ENCODE data around the gene MDK.

The MDK gene

DNA sequence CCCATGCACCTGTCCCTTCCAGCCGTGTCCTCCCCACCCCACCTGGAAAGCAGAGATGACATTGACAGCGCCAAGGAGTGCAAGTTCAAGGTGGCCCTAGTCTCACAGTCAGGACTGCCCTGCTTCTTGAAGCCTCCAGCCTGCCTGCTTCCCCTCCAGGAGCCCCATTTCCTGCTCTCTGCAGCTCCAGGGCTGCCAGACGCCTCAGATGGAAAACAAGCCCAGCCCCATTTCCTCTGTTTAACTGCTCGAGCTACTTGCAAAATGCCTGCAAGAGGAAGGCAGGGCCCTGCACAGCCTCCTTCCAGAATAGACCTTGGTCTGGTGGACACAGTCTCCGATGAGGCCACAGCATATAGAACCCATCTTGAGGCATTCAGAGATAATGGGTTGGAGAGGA is 39.2 kb upstream of the MDK start:
- Mint-ChIP-seq H3K9me3 (no peaks in the 10 kb centered on the region), H3K27me3 (ENCODE audit: low read depth) (peaks cover 4% of the 10 kb centered on the region), H3K36me3 (ENCODE audit: low read depth) (peaks cover 4% of the 10 kb centered on the region), H3K4me1 (ENCODE audit: low read depth) (peaks cover 52% of the 10 kb centered on the region), H3K27ac (no peak overlapping the region), H3K4me3 (no peak overlapping the region)

DNA sequence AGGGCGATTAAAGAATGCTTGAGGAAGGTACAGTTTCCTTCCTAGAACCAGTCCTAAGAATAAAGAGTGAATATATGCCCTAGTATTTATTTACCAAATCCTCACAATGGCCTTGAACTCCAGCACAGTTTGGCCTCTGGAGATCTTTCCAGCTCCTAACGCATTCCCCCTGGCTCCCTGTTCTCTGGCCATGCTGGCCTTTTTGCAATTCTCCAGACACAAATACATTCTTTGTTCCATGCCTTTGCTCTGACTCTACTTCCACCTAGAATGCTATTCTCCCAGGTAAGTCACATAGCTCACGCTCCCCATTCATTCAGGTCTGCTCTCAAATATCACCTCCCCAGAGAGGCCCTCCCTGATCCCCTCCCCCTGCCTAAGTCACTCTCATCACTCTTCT is 37.9 kb upstream of the MDK start:
- Mint-ChIP-seq H3K27ac (no peak overlapping the region), H3K9me3 (no peaks in the 10 kb centered on the region), H3K4me3 (no peak overlapping the region), H3K4me1 (ENCODE audit: low read depth) (peaks cover 51% of the 10 kb centered on the region), H3K27me3 (ENCODE audit: low read depth) (peaks cover 2% of the 10 kb centered on the region), H3K36me3 (ENCODE audit: low read depth) (peaks cover 4% of the 10 kb centered on the region)

DNA sequence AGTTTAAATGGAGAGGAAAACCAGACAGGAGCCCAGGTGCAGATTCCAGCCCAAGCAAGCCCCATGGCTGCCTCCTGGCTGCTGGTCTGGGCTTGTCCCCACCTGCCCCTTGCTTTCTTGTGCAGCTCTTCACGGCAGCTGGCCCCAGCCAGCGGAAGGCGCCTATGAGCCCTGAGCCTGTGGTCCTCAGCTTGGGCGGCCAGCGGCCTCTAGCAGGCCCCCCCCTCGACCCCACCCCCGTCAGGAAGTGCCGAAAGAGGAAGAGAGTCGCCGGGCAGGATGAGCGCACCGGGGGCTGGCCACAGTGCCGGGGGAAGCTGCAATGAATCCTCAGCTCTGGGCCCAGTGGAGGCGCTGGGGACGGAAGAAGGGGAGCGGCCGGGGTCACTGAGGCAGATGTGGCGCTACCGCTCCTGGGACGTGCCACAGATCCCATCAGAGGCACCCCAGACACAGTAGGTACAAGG is 36.3 kb upstream of the MDK start:
- Mint-ChIP-seq H3K36me3 (ENCODE audit: low read depth) (peaks cover 13% of the 10 kb centered on the region), H3K27me3 (ENCODE audit: low read depth) (no peaks in the 10 kb centered on the region), H3K9me3 (no peaks in the 10 kb centered on the region), H3K4me3 (peak overlapping the region; percentile 90), H3K27ac (peak overlapping the region; percentile 49), H3K4me1 (ENCODE audit: low read depth) (peaks cover 60% of the 10 kb centered on the region)

- Mint-ChIP-seq H3K36me3 (ENCODE audit: low read depth) (peaks cover 13% of the 10 kb centered on the region), H3K27ac (peak overlapping the region; percentile 85), H3K27me3 (ENCODE audit: low read depth) (no peaks in the 10 kb centered on the region), H3K9me3 (no peaks in the 10 kb centered on the region), H3K4me3 (peak overlapping the region; percentile 90), H3K4me1 (ENCODE audit: low read depth) (peaks cover 63% of the 10 kb centered on the region)
These were observed 35.5 kb upstream of the MDK start for GRCh38 chr11:46345881-46346484.

GRCh38 chr11:46346886-46347636 is 34.4 kb upstream of the MDK start, which contains the start of gene DGKZ:
TSS of gene DGKZ (plus strand) at chr11:46347463. CDS start at chr11:46347660, 197 bp downstream.
- H3K27ac Mint-ChIP-seq: peak within 1 kb of the TSS; percentile 91
- H3K4me3 Mint-ChIP-seq: peak within 1 kb of the TSS; percentile 95
- no peaks in the 10 kb centered on the region for H3K27me3 Mint-ChIP-seq (ENCODE audit: low read depth)
- H3K4me1 Mint-ChIP-seq (ENCODE audit: low read depth): peaks cover 63% of the 10 kb centered on the region
- no peaks in the 10 kb centered on the region for H3K9me3 Mint-ChIP-seq
- peaks cover 13% of the 10 kb centered on the region for H3K36me3 Mint-ChIP-seq (ENCODE audit: low read depth)

- no peaks in the 10 kb centered on the region for H3K9me3 Mint-ChIP-seq
- H3K4me1 Mint-ChIP-seq (ENCODE audit: low read depth): peaks cover 61% of the 10 kb centered on the region
- peak overlapping the region; percentile 95 for H3K4me3 Mint-ChIP-seq
- H3K27ac Mint-ChIP-seq: peak overlapping the region; percentile 91
- no peaks in the 10 kb centered on the region for H3K27me3 Mint-ChIP-seq (ENCODE audit: low read depth)
- peaks cover 15% of the 10 kb centered on the region for H3K36me3 Mint-ChIP-seq (ENCODE audit: low read depth)
These were observed 33.7 kb upstream of the MDK start for GRCh38 chr11:46347637-46348311.

DNA sequence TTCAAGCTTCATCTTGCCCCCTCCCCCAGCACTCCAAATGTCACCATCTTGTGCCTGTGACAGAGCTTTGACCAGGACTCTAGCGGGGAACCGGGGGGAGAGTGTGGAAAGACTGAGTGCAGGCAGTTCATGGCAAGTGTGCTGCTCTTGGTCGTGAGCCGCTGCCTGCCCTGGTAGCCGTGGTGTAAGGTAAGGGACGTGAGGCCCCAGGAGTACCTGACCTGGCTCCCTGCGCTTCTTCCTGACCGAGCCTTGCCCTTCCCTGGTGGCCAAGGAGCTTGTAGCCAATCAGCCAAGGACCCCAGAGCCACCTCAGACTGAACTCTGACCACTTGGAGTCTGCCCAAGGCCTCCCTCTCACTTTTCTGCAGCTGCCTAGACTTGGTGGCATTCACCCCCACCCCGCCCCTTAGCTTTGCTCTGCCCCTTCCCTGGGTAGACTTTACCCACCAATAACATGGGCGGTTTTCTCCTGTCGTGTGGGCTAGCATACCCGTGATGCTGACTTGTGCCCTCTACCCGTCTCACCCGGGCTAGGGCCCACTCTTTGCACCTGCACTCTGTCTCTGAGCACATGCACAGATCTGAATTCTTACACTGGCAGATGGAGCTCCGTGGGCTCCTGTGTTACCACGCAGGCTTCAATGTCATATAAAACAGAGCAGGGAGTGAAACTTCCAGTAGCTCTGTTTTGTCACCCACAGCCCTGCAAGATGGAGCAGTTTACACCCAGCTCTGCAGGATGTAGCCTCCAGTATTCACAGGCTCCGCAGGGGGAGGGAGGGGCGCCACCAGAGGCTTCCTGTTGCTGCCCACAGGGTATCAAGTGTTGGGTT is 32.7 kb upstream of the MDK start:
- H3K9me3 Mint-ChIP-seq: no peaks in the 10 kb centered on the region
- peaks cover 69% of the 10 kb centered on the region for H3K4me1 Mint-ChIP-seq (ENCODE audit: low read depth)
- peak overlapping the region; percentile 95 for H3K4me3 Mint-ChIP-seq

DNA sequence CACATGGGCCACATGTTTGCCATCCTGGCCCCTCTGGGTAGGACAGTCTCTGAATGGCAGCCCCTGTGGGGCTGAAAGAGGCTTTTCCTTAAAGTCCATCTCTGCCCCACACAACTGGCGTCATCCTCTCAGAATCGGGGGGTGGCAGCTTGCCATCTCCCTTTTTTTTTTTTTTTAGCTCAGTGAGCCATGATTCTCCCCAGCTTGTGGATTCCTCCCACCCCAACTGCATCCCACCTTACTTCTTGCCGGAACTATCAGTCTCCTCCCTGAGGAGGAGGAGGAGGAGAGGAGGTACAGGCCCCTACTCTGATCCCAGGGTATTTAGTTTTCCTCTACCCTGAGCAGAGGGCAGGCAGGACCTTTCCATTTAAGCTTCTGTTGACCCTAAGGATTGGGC is 30.8 kb upstream of the MDK start:
- Mint-ChIP-seq H3K27ac (no peak overlapping the region), H3K9me3 (no peaks in the 10 kb centered on the region), H3K27me3 (ENCODE audit: low read depth) (no peaks in the 10 kb centered on the region), H3K4me3 (peak overlapping the region; percentile 17), H3K4me1 (ENCODE audit: low read depth) (peaks cover 64% of the 10 kb centered on the region), H3K36me3 (ENCODE audit: low read depth) (peaks cover 18% of the 10 kb centered on the region)

More for the DNA sequence above, 32.7 kb upstream of the MDK start:
- Mint-ChIP-seq H3K36me3 (ENCODE audit: low read depth) (peaks cover 18% of the 10 kb centered on the region), H3K27ac (peak overlapping the region; percentile 91), H3K27me3 (ENCODE audit: low read depth) (no peaks in the 10 kb centered on the region)

GRCh38 chr11:46351148-46351547 is 30.3 kb upstream of the MDK start:
- no peak overlapping the region for H3K27ac Mint-ChIP-seq
- no peaks in the 10 kb centered on the region for H3K9me3 Mint-ChIP-seq
- H3K27me3 Mint-ChIP-seq (ENCODE audit: low read depth): no peaks in the 10 kb centered on the region
- peaks cover 18% of the 10 kb centered on the region for H3K36me3 Mint-ChIP-seq (ENCODE audit: low read depth)
- H3K4me1 Mint-ChIP-seq (ENCODE audit: low read depth): peaks cover 60% of the 10 kb centered on the region
- peak overlapping the region; percentile 59 for H3K4me3 Mint-ChIP-seq

GRCh38 chr11:46351606-46352005 is 29.9 kb upstream of the MDK start:
- Mint-ChIP-seq H3K4me3 (peak overlapping the region; percentile 81), H3K27ac (no peak overlapping the region), H3K27me3 (ENCODE audit: low read depth) (no peaks in the 10 kb centered on the region), H3K4me1 (ENCODE audit: low read depth) (peaks cover 59% of the 10 kb centered on the region), H3K9me3 (no peaks in the 10 kb centered on the region), H3K36me3 (ENCODE audit: low read depth) (peaks cover 19% of the 10 kb centered on the region)

DNA sequence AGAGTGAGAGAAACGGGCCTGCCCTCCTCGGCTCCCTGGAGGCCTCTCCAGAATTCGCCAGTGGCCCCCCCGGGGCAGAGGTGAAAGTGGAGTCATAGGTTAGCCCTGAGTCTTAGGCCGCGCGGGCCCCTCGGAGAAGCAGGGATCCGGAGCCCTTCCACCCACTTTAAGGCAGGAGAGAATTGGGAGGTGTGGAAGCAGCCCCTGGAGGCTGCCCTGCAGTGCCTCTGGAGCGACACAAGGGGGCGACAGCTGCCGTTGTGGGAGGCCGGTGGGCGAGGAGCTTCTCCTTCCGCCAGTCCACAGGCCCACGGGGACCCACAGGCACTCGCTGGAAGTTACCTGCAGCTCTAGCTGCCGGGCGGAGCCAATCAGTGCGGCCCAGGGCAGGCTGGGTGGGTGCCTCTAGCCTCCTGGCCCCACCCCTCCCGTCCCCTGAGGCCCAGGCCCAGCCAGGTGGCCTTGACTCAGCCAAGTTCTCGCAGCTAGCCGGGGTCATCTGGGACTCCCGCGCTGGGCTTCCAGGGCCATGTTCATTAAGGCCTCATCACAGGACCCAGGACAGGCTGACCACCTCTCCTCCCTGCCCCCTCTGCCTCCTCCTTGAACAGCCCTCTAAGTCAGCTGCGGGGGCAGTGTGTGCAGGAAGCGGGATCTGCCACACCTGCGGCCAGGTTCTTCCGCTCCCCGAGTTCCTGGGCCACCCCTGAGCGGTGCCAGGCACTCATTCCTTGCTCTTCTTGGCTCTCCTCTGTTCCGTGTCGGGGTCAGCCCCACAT is 29.2 kb upstream of the MDK start:
- H3K4me1 Mint-ChIP-seq (ENCODE audit: low read depth): peaks cover 60% of the 10 kb centered on the region
- peak overlapping the region; percentile 68 for H3K27ac Mint-ChIP-seq
- peaks cover 19% of the 10 kb centered on the region for H3K36me3 Mint-ChIP-seq (ENCODE audit: low read depth)
- no peaks in the 10 kb centered on the region for H3K9me3 Mint-ChIP-seq
- H3K4me3 Mint-ChIP-seq: peak overlapping the region; percentile 81
- H3K27me3 Mint-ChIP-seq (ENCODE audit: low read depth): no peaks in the 10 kb centered on the region

- peaks cover 19% of the 10 kb centered on the region for H3K36me3 Mint-ChIP-seq (ENCODE audit: low read depth)
- H3K4me3 Mint-ChIP-seq: peak overlapping the region; percentile 81
- H3K27ac Mint-ChIP-seq: no peak overlapping the region
- no peaks in the 10 kb centered on the region for H3K27me3 Mint-ChIP-seq (ENCODE audit: low read depth)
- H3K4me1 Mint-ChIP-seq (ENCODE audit: low read depth): peaks cover 61% of the 10 kb centered on the region
- no peaks in the 10 kb centered on the region for H3K9me3 Mint-ChIP-seq
These were observed 27.8 kb upstream of the MDK start for GRCh38 chr11:46353698-46354097.

GRCh38 chr11:46356924-46357482 is 24.5 kb upstream of the MDK start:
- Mint-ChIP-seq H3K27me3 (ENCODE audit: low read depth) (no peaks in the 10 kb centered on the region), H3K9me3 (no peaks in the 10 kb centered on the region), H3K27ac (no peak overlapping the region), H3K4me3 (no peak overlapping the region), H3K4me1 (ENCODE audit: low read depth) (peaks cover 44% of the 10 kb centered on the region), H3K36me3 (ENCODE audit: low read depth) (peaks cover 10% of the 10 kb centered on the region)
